ENCODE measurements around the gene TRUB1.

Gene TRUB1

GRCh38 chr10:114938856-114939193 lies 830 bp downstream of the TRUB1 start:
- H3K4me3 ChIP-seq (ENCODE audit: low read depth, low read length), result peak overlapping the region; percentile 97
- POLR2A ChIA-PET, result interaction anchor here (0.7 kb wide), 1 partner anchor 113 kb away, joined by 6 read pairs; no protein-coding TSS in a partner anchor
- no peak for TF ChIP-seq CTCF (IDR thresholded peaks at IDR 0.05; ENCODE audit: insufficient read depth, low read length, missing control alignments)
- no peak for DNase-seq (ENCODE audit: low read depth, low spot score)
- CTCF ChIA-PET, result interaction anchor here (0.8 to 4.0 kb wide), 3 partner anchors 10 to 64 kb away, joined by 3 to 18 read pairs (median 3); no protein-coding TSS in a partner anchor

DNA sequence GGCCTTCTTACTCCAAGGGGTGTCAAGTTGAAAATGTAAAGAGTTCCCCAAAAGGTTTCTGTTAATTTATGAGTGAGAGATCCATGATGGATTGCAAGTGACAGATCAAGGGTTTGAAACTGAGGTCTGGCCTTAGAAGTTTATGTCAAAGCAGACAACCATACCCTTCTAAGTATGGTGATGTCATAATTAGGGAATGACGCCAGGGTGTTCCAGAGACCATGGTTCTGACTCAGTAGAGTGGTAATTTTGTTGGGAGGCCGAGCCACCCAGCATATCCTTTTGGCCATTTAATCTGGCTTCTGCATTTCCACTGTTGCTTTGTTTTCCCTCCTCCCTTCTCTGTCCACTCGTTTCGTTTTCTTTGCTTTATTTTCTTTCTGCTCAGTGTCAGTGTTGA lies 2.7 kb downstream of the TRUB1 start:
- ChIA-PET CTCF (no interaction called here), POLR2A (no interaction called here)
- DNase-seq (ENCODE audit: low read depth, low spot score), result no peak
- TF ChIP-seq CTCF (IDR thresholded peaks at IDR 0.05; ENCODE audit: insufficient read depth, low read length, missing control alignments), result no peak
- H3K4me3 ChIP-seq (ENCODE audit: low read depth, low read length), result no peak overlapping the region

GRCh38 chr10:114943000-114943399 lies 5.0 kb downstream of the TRUB1 start:
- CTCF ChIA-PET, result interaction anchor here (0.8 to 1.2 kb wide), 2 partner anchors 14 to 66 kb away, joined by 3 read pairs; no protein-coding TSS in a partner anchor
- POLR2A ChIA-PET, result no interaction called here
- DNase-seq (ENCODE audit: low read depth, low spot score), result no peak
- H3K4me3 ChIP-seq (ENCODE audit: low read depth, low read length), result no peak overlapping the region
- no peak for TF ChIP-seq CTCF (IDR thresholded peaks at IDR 0.05; ENCODE audit: insufficient read depth, low read length, missing control alignments)

DNA sequence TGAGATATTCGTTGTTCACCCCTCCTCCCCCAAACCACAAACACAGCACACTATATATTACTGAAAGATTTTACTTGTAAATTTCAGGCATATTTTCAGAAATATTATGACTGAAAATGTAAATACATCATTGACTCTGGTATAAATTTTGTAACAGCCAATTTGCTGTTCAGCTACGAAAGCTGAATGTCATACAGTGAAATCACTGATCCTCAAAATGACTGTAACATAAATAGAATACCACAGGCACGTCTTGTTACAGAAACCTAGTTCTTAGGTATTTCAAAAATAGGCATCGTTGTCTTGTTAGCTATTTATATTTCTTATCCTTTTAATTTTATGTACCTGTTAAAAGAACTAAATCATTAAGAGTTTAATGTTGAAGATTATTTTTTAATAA lies 15.1 kb downstream of the TRUB1 start:
- TF ChIP-seq CTCF (IDR thresholded peaks at IDR 0.05; ENCODE audit: insufficient read depth, low read length, missing control alignments), result no peak
- POLR2A ChIA-PET, result interaction anchor here (0.9 kb wide), 1 partner anchor 15 kb away, joined by 4 read pairs; the partner anchor contains the start of gene TRUB1
- DNase-seq (ENCODE audit: low read depth, low spot score), result no peak
- no peak overlapping the region for H3K4me3 ChIP-seq (ENCODE audit: low read depth, low read length)
- CTCF ChIA-PET, result no interaction called here

- DNase-seq (ENCODE audit: low read depth, low spot score), result no peak
- ChIA-PET POLR2A (no interaction called here), CTCF (interaction anchor here (1.2 to 2.3 kb wide), 2 partner anchors 13 to 79 kb away, joined by 3 to 10 read pairs; no protein-coding TSS in a partner anchor)
- TF ChIP-seq CTCF (IDR thresholded peaks at IDR 0.05; ENCODE audit: insufficient read depth, low read length, missing control alignments), result no peak
- no peak overlapping the region for H3K4me3 ChIP-seq (ENCODE audit: low read depth, low read length)
These were observed 18.0 kb downstream of the TRUB1 start for GRCh38 chr10:114955984-114956383.

GRCh38 chr10:114956466-114956865 lies 18.5 kb downstream of the TRUB1 start:
- ChIA-PET CTCF (interaction anchor here (1.0 to 2.3 kb wide), 4 partner anchors 9 to 79 kb away, joined by 3 to 10 read pairs (median 4); no protein-coding TSS in a partner anchor), POLR2A (no interaction called here)
- TF ChIP-seq CTCF (IDR thresholded peaks at IDR 0.05; ENCODE audit: insufficient read depth, low read length, missing control alignments), result no peak
- DNase-seq (ENCODE audit: low read depth, low spot score), result no peak
- H3K4me3 ChIP-seq (ENCODE audit: low read depth, low read length), result no peak overlapping the region
